ENCODE data around the gene COL4A1. TPM values are rescaled to one million over a fixed set of nuclear protein-coding genes. Genes with fewer than 3 reads are reported as not detected.

The COL4A1 gene
- total RNA-seq, 1 experiment from 2014 or later: 591 TPM

- peaks cover 1% of the 10 kb centered on the region for H3K4me1 ChIP-seq (replicated peaks)
- DNase-seq (ENCODE audit: low read depth in 1 of 2, low spot score in 2 of 2): no peak
- no peak overlapping the region for H3K27ac ChIP-seq
- no peaks in the 10 kb centered on the region for H3K27me3 ChIP-seq (replicated peaks)
- no peak overlapping the region for H3K4me3 ChIP-seq
- H3K36me3 ChIP-seq: peaks cover 8% of the 10 kb centered on the region
- H3K9me3 ChIP-seq (replicated peaks): no peaks in the 10 kb centered on the region
Measured at GRCh38 chr13:110272227-110272626, 34.7 kb downstream of the COL4A1 start.

- peaks cover 8% of the 10 kb centered on the region for H3K36me3 ChIP-seq
- H3K27ac ChIP-seq: no peak overlapping the region
- no peak overlapping the region for H3K4me3 ChIP-seq
- H3K27me3 ChIP-seq (replicated peaks): no peaks in the 10 kb centered on the region
- no peaks in the 10 kb centered on the region for H3K4me1 ChIP-seq (replicated peaks)
- no peaks in the 10 kb centered on the region for H3K9me3 ChIP-seq (replicated peaks)
- DNase-seq (ENCODE audit: low read depth in 1 of 2, low spot score in 2 of 2): no peak
Measured at GRCh38 chr13:110271313-110271712, 35.6 kb downstream of the COL4A1 start.

- Histone ChIP-seq H3K4me3 (no peak overlapping the region), H3K9me3 (replicated peaks) (no peaks in the 10 kb centered on the region), H3K4me1 (replicated peaks) (peaks cover 6% of the 10 kb centered on the region), H3K27ac (no peak overlapping the region), H3K27me3 (replicated peaks) (no peaks in the 10 kb centered on the region), H3K36me3 (peaks cover 9% of the 10 kb centered on the region)
- peak in 1 of 2 experiments; percentile 36 for DNase-seq (ENCODE audit: low read depth in 1 of 2, low spot score in 2 of 2)
Measured at GRCh38 chr13:110270507-110270906, 36.5 kb downstream of the COL4A1 start.

- no peaks in the 10 kb centered on the region for H3K9me3 ChIP-seq (replicated peaks)
- peaks cover 15% of the 10 kb centered on the region for H3K4me1 ChIP-seq (replicated peaks)
- no peak overlapping the region for H3K27ac ChIP-seq
- DNase-seq (ENCODE audit: low read depth in 1 of 2, low spot score in 2 of 2): peak in 1 of 2 experiments; percentile 40
- no peak overlapping the region for H3K4me3 ChIP-seq
- H3K27me3 ChIP-seq (replicated peaks): no peaks in the 10 kb centered on the region
- H3K36me3 ChIP-seq: peaks cover 15% of the 10 kb centered on the region
Measured at GRCh38 chr13:110269509-110270185, 37.3 kb downstream of the COL4A1 start.

GRCh38 chr13:110268576-110269185 lies 38.3 kb downstream of the COL4A1 start:
- Histone ChIP-seq H3K4me1 (replicated peaks) (peaks cover 22% of the 10 kb centered on the region), H3K9me3 (replicated peaks) (no peaks in the 10 kb centered on the region), H3K27me3 (replicated peaks) (no peaks in the 10 kb centered on the region), H3K4me3 (no peak overlapping the region), H3K36me3 (peaks cover 16% of the 10 kb centered on the region), H3K27ac (no peak overlapping the region)
- peak in 1 of 2 experiments; percentile 53 for DNase-seq (ENCODE audit: low read depth in 1 of 2, low spot score in 2 of 2)

GRCh38 chr13:110268061-110268460 lies 38.9 kb downstream of the COL4A1 start:
- no peak overlapping the region for H3K27ac ChIP-seq
- H3K4me1 ChIP-seq (replicated peaks): peaks cover 28% of the 10 kb centered on the region
- peaks cover 13% of the 10 kb centered on the region for H3K36me3 ChIP-seq
- H3K9me3 ChIP-seq (replicated peaks): no peaks in the 10 kb centered on the region
- DNase-seq (ENCODE audit: low read depth in 1 of 2, low spot score in 2 of 2): peak in 1 of 2 experiments; percentile 30
- H3K4me3 ChIP-seq: no peak overlapping the region
- H3K27me3 ChIP-seq (replicated peaks): no peaks in the 10 kb centered on the region

GRCh38 chr13:110266983-110267382 lies 40.0 kb downstream of the COL4A1 start:
- H3K27me3 ChIP-seq (replicated peaks): no peaks in the 10 kb centered on the region
- peak in 1 of 2 experiments; percentile 42 for DNase-seq (ENCODE audit: low read depth in 1 of 2, low spot score in 2 of 2)
- H3K36me3 ChIP-seq: peaks cover 15% of the 10 kb centered on the region; the same call in 1 of the 2 replicates
- no peak overlapping the region for H3K4me3 ChIP-seq
- peaks cover 39% of the 10 kb centered on the region for H3K4me1 ChIP-seq (replicated peaks)
- H3K27ac ChIP-seq: no peak overlapping the region
- no peaks in the 10 kb centered on the region for H3K9me3 ChIP-seq (replicated peaks)

- Histone ChIP-seq H3K4me3 (no peak overlapping the region), H3K36me3 (peaks cover 19% of the 10 kb centered on the region; the same call in 1 of the 2 replicates), H3K27me3 (replicated peaks) (no peaks in the 10 kb centered on the region), H3K4me1 (replicated peaks) (peaks cover 45% of the 10 kb centered on the region), H3K9me3 (replicated peaks) (no peaks in the 10 kb centered on the region), H3K27ac (no peak overlapping the region)
- no peak for DNase-seq (ENCODE audit: low read depth in 1 of 2, low spot score in 2 of 2)
Measured at GRCh38 chr13:110266431-110266809, 40.5 kb downstream of the COL4A1 start.

GRCh38 chr13:110265682-110266430 lies 41.1 kb downstream of the COL4A1 start:
- Histone ChIP-seq H3K4me3 (no peak overlapping the region), H3K27ac (no peak overlapping the region), H3K36me3 (peaks cover 19% of the 10 kb centered on the region; the same call in 1 of the 2 replicates), H3K4me1 (replicated peaks) (peaks cover 49% of the 10 kb centered on the region), H3K9me3 (replicated peaks) (no peaks in the 10 kb centered on the region), H3K27me3 (replicated peaks) (no peaks in the 10 kb centered on the region)
- peak in 1 of 2 experiments; percentile 51 for DNase-seq (ENCODE audit: low read depth in 1 of 2, low spot score in 2 of 2)

- peaks cover 49% of the 10 kb centered on the region for H3K4me1 ChIP-seq (replicated peaks)
- H3K36me3 ChIP-seq: peaks cover 20% of the 10 kb centered on the region
- no peak overlapping the region for H3K4me3 ChIP-seq
- DNase-seq (ENCODE audit: low read depth in 1 of 2, low spot score in 2 of 2): peak in 1 of 2 experiments; percentile 41
- H3K9me3 ChIP-seq (replicated peaks): no peaks in the 10 kb centered on the region
- no peak overlapping the region for H3K27ac ChIP-seq
- H3K27me3 ChIP-seq (replicated peaks): no peaks in the 10 kb centered on the region
Measured at GRCh38 chr13:110265341-110265681, 41.6 kb downstream of the COL4A1 start.

- Histone ChIP-seq H3K4me3 (no peak overlapping the region), H3K27me3 (replicated peaks) (no peaks in the 10 kb centered on the region), H3K4me1 (replicated peaks) (peaks cover 54% of the 10 kb centered on the region), H3K9me3 (replicated peaks) (no peaks in the 10 kb centered on the region), H3K36me3 (peaks cover 25% of the 10 kb centered on the region), H3K27ac (no peak overlapping the region)
- peak in 1 of 2 experiments; percentile 38 for DNase-seq (ENCODE audit: low read depth in 1 of 2, low spot score in 2 of 2)
Measured at GRCh38 chr13:110264685-110265275, 42.2 kb downstream of the COL4A1 start.

GRCh38 chr13:110263888-110264287 lies 43.1 kb downstream of the COL4A1 start:
- H3K36me3 ChIP-seq: peaks cover 26% of the 10 kb centered on the region
- no peak overlapping the region for H3K27ac ChIP-seq
- H3K9me3 ChIP-seq (replicated peaks): no peaks in the 10 kb centered on the region
- no peak for DNase-seq (ENCODE audit: low read depth in 1 of 2, low spot score in 2 of 2)
- H3K27me3 ChIP-seq (replicated peaks): no peaks in the 10 kb centered on the region
- H3K4me1 ChIP-seq (replicated peaks): peaks cover 63% of the 10 kb centered on the region
- H3K4me3 ChIP-seq: no peak overlapping the region

- H3K36me3 ChIP-seq: peaks cover 22% of the 10 kb centered on the region
- H3K4me3 ChIP-seq: no peak overlapping the region
- peaks cover 65% of the 10 kb centered on the region for H3K4me1 ChIP-seq (replicated peaks)
- no peaks in the 10 kb centered on the region for H3K27me3 ChIP-seq (replicated peaks)
- DNase-seq (ENCODE audit: low read depth in 1 of 2, low spot score in 2 of 2): peak in 1 of 2 experiments; percentile 36
- no peak overlapping the region for H3K27ac ChIP-seq
- H3K9me3 ChIP-seq (replicated peaks): no peaks in the 10 kb centered on the region
Measured at GRCh38 chr13:110263404-110263803, 43.6 kb downstream of the COL4A1 start.
